HG03060 (cell line): Measurements from ENCODE around the gene TOM1.

Experiments
- ATAC-seq: cut with Tn5 transposase; IDR thresholded peaks from one replicate; pipeline ENCODE4 v1.9.1; 2021; ENCODE audit warnings: low read depth, moderate number of reproducible peaks; ENCODE audit not compliant: unreplicated experiment

Gene TOM1

DNA sequence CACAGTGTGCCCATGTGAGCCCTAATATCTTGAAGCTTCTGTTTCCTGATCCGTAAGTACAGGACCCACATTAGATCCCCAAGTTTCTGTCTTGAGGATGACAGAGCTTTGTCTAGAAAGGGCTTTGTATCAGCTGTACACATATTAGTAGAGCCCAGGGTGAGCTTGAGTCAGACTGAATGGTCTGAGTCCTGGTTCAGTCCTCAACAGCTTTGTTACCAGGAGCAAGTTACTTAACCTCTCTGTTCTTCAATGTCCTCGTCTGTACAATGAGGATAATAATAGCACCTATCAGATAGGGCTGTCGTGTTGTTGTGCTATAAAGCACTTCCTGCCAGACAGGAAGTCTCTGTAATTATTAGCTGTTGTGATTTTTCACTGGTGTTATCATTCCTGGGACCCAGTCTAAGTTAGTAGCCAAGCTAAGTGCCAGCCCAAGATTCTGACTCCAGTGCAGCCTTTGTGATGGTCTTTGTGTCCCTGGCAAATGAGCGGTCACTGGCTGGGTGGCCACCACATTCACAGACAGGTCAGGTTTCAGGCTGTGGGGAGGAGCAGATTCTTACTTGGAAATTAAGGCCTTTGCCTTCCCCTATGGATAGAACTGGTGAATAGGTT lies 6.8 kb downstream of the TOM1 start:
- no peak for ATAC-seq

DNA sequence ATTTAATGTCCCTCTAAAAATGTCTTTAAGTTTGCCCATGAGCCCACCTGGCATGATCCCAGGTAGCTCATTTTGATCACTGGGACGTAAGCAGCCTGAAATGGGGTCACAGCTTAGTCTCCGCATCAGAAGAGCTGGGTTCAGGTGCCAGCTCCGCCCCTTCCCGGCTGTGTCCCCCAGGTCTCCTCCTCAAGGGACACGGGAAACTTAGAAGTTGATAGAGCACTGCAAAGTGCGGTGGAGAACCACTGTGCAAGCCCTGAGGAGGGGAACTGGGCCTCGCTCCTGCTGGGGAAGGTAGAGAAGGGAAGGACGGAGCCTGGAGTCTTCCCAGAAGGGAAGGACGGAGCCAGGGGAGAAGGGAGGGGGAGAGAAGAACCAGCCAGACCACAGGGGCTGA lies 7.7 kb downstream of the TOM1 start:
- ATAC-seq = no peak

DNA sequence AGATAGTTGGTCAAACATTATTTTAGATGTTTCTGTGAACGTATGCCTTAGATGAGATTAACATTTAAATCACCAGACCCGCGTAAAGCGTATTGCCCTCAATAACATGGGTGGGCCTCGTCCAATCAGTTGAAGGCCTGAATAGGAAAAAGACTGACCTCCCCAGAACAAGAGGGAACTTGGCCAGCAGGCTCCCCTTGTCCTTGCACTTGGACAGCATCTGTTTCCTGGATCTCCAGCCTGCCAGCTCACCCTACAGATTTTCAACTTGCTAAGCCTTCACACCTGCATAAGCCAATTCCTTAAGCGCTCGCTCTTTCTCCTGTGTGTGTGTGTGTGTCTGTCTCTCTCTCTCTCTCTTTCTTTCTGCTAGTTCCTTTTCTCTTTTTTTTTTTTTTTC lies 8.2 kb downstream of the TOM1 start:
- no peak for ATAC-seq

DNA sequence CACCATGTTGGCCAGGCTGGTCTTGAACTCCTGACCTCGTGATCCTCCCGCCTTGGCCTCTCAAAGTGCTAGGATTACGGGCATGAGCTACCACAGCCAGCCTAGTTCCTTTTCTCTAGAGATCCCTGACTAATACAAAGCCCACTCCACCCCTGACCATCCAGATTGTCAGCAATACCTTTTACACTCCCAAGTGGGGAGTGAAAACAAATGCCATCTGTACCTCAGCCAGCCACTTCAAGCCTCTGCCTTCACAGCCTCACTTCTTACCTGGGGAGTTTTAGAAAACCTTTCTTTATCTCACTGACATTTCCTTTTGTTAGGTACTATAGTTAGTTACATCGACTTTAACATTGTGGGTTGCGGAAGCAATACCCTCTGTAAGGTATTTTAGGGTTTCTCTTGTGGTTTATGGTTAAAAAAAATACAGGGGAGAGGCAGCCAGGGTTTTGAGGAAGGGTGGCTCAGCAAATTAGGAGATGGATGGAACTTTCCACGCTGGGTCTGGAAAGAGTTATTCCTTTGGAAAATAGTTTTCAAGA lies 8.9 kb downstream of the TOM1 start:
- peak; percentile 45 for ATAC-seq

DNA sequence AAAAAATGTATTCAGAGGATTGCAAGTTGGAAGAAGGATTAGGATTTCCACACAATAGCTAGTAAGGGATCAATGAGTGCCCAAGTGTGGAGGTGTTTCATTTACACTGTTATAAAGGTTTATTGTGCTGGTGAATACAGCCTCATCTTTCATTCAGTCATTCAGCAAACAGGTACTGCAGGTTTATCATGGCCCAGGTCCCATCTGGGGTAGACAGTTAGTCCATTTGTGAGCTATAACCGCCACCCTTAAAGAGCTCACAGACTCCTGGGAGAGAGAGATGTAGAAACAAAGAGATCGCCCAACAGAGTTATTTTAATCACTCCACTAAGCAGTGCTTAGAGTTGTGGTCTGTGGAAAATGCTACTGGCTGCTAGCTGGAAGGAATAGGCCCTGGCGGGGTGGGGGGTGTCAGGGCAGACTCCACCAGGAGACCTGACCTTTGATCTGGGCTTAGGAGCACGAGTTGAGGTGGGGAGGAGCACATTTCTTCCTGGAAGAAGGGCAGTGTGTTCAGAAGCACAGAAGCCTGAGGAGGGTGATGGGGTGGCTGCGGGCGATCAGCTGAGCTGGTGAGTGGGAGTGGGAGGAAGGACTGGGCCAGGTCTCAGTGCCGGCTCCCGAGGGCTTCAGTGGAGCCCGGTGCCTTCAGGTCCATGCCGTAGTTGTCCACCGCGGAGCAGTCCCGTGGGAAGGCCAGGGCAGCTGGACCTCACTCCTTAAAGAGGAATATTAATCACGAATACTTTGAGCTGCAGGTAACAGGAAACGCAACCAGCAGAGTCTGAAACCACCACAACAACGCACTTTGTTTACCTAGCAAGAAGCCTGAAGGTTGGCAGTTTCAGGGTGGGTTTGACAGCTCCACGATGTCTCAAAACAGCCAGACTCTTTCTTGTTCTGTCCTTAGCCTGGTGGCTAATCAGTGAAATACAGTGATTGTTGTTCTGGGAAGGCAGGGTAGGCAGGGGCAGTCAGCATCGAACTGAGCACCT lies 11.2 kb downstream of the TOM1 start:
- ATAC-seq = no peak

DNA sequence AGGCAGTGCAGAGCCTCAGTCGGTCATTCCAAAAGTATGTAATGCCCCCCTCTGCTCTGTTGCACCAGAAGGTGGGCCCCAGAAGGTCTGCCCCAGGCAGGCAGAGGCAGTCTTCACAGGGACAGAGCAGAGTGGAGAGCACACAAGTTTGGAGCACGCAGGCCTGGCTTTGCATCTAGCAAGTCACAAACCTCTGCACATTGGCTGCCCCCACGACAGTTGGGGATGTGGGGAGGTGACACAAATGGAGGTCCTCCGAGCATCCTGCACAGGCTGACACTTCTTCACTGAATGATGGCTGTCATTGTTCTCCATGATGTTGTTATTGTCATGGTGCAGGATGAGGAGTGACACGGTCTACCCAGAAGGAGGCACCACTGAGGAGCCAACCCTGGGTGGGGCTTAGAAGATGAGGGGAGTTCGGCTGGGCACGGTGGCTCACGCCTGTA lies 11.9 kb downstream of the TOM1 start:
- no peak for ATAC-seq

DNA sequence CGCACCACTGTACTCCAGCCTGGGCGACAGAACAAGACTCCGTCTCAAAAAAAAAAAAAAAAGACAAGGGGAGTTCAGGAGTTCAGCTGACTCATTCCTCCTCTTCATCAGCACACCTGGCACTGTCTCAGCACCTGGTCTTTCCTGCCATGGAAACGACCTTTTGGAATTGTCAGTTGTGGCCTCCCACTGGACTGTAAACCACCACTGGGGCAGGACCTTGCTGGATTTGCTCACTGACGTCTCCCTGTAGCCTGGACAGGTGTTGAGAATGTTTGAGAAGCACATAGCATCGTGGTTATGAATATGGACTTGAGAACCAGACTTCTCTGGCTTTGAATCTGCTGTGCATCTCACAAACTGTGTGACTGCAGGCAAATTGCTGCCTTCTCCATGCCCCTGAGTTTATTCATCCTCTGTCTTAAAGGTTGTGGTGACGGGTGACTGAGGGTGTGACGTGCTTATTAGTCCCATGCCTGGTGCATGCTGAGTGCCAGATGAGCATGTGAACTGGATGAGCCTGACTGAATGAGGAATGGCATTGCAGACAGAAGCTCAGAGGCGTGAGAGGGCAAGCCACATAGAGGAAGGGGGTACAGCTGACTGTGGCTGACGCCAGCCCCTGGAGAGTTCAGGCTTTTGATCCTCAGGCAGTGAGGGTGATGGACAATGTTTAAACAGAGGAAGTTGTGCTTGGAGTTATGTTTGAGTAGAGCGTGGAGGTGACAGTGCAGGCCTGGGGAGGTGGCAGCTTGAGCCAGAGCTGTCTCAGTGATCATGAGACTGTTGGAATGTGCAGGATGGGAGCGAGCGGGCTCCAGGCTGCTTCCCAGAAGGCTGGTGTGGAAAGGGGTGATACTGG lies 12.7 kb downstream of the TOM1 start:
- no peak for ATAC-seq

DNA sequence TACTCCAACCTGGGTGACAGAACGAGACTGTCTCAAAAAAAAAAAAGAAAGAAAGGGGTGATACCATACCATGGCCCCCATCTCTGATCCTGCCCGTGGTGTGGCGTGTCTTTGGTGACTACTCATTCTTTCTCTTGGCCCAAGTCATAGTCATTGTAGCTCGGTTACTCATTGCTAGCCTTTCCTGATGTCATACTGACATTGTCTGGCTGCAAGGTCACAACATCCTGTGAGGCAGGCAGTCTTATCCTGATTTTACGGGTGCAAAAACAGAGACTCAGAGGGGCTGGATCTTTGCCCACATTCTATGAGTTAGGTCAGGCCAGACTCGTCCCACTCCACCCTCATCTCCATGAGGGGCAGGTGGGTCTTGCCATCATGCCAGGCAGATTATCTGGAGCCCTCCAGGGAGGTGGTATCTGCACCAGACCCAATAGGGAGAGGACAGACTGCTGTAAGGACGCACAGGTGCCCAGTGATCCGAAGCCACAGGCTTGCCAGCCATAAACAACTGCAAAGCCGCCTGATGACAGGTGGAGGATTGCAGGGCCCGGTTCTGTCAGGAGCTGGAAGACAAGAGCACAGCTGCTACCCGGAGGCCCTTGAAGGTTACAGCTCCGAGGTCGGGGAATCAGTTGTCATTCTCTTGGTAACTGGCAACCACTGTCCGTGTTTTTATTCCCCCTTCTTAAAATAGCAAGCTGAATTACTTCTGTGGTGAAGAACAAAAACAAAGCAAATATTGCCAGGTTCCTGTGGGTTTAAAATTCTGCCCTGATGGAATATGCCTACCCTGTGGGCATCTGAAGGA lies 13.8 kb downstream of the TOM1 start:
- ATAC-seq = no peak

DNA sequence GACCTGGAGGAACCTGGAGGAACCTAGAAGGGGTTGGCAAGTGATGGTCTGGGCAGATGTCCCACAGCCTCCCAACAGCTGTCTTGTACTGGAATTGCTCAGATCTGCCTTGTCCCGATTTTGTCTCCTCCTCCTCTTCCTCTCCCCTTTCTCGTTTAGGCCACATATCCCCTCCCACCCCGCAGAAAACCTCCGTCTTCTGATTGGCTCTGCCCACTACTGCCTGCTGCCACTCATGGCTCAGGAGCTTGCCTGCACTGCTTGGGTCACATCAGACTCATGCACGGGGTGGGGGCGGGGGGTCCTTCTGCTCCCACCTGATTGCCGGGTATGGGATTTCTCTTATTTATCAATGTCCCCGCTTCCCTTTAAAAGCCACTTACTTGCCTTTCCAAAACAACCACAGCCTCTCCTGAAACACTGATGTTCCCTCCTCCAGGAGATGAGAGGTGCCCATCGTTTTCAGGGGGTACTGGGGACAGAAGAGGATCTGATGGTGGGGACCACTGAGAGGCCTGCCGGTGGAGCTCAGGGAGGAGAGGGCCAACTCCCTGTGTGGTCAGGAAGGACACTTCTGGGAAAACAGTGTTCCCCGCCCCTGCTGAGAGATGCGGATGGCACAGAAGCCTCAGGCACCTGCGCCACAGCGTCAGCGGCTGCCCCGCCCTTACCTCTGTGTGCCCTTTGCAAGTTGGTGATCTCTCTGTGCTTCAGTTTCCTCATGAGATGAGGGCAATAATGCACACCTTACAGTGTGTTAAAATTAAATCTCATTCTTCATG lies 14.7 kb downstream of the TOM1 start:
- no peak for ATAC-seq

DNA sequence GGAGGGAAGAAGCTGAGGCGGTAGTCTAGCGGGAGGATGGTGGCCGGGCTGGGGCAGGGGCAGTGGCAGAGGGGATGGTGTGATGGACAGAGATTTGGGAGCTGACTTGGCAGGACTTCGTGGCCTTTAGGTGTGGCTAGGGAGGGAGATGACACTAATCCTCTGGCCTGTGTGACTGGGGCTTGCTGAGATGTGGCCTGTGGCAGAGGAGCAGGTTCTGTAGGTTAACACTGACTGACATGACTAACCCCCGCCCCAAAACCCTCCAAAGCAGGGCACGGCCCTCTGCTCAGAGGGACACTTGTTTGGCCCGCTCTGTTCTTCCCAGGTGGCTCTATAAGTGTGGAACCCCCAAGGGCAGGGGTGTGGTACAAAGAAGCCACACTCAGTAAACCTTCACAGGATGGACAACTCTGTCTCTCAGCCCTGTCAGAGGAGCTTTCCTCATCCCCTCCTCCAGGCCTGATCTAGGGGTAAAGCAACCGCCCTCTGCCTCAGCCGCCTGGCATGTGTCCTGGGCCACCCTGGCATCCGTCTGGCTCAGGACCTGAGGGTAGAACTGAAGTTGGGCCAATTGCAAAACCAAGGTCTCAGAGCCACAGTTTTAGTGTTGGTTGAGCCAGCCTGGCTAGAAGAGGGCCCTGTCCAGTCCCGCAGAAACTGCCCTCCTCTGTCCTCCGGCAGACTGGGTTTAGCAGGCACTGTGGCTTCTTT lies 15.6 kb downstream of the TOM1 start:
- no peak for ATAC-seq

DNA sequence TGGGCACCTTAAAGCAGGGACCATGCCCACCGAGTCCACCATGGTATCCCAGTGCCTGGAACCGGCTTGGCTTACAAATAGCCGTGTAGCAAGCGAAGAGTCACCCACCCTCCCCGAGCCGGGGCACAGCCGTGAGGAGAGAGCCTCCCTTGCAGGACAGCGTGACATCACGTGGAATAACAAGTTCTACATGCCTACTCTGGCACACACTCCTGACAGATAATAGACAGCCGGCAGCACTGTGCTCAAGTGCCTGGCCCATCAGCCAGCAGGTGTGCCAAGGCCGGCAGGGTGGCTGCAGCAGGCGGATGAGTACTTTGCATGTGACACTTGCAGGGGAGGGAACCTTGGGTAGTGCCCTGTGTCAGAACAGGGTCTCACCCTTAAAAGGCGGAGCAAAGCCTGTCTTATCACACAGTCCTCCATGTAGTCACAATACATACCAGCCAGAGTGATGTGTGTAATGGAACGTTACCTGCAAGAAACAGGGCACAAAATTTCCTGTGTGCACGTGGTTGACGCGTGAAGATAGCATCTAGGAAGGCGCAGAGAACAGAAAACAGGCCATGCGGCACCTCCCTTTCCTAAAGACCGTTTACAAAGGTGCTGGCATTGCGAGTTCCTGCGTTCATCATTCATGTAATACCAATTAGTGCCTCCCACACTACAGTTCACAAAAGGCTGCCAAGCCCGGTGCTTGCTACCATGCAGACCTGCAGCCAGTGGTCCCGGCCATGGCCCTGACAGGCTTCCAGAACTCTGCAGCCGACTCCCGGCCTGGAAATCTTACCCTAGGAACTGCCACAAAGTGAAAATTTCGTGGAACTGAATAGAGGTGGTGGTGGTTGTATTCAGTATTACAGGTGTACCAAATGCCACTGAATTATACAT lies 16.4 kb downstream of the TOM1 start:
- no peak for ATAC-seq

DNA sequence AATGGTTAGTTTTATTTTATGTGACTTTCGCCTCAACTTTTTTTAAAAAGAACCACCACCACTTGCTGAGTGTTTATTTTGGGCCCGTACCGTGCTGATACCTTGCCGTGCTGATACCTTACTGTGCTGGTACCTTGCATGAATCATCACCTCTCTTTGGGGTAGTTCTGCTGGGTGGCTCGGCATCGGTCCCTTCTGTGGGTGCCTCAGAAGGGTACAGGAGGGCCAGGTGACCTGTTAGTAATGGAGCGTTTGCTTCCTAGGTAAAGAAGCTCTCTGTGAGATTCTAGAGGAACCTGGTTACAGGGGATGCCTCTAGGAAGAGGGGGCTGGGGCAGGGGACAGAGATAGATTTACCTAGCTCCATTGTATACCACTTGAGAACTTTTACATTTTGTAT lies 17.1 kb downstream of the TOM1 start:
- ATAC-seq = no peak

DNA sequence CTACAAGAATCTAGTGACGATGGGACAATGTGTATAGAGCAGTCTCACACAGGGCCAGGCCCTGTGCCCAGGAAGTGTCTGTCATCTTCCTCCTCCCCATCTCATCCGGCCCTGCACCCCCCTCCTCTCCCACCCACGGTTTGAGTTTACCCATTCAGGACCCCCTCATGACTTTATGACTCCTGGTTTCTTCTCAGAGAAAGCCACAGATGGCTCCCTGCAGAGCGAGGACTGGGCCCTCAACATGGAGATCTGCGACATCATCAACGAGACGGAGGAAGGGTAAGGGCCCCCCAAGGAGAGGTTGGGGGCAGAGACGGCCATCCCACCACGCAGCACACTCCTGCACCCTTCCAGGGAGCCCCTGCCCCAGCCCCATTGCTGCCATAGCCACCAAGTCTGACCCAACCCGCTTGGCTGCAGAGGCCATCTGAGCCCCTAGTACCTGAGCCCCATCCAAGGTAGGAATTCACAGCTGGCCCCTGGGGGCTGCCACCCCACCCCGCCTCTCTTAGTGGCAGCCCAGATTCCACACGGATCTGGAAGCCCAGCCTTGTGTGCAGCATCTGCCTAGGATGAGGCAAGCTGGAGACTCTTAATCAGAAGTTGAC lies 18.1 kb downstream of the TOM1 start:
- no peak for ATAC-seq

DNA sequence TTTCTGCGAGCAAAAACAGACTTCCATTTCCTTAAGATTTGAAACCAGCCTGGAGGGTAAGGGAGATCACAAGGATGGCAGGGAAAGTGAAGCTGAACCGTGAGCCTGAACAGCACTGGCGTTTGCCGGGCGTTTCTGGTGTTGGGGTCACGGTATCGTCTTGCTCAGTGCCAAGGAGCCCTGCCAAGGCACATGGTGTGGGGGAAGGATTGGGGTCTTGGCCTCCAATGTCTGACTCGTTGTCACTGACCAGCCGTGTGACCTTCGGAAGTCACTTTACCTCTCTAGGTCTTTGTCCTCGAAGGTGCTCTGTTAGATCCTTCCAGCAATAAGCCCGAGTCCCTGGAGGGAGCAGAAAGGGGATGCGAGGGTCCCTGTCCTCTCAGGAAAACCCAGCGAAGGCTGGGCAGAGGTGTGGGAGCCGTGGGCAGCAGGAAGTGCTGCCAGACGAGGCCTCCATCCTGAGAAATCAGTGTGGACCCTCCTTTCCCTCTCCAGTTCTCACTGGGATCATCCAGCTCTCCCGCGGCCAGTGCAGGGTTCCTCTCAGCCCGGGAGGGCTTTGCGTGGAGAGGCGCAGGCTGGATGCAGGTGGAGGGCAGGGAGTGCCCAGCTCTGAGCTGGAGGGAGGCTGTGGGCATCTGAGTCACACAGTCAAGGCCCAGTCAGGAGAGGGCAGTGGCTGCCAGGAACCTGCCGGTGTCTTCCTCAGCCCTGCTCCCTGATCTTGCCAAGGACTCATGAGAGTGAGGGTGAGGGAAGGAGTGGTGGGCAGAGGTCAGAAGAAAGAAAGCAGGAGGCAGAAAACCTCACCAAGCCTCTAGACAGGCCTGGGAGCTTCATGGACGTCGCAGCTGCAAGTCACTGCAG lies 18.9 kb downstream of the TOM1 start:
- ATAC-seq = no peak

DNA sequence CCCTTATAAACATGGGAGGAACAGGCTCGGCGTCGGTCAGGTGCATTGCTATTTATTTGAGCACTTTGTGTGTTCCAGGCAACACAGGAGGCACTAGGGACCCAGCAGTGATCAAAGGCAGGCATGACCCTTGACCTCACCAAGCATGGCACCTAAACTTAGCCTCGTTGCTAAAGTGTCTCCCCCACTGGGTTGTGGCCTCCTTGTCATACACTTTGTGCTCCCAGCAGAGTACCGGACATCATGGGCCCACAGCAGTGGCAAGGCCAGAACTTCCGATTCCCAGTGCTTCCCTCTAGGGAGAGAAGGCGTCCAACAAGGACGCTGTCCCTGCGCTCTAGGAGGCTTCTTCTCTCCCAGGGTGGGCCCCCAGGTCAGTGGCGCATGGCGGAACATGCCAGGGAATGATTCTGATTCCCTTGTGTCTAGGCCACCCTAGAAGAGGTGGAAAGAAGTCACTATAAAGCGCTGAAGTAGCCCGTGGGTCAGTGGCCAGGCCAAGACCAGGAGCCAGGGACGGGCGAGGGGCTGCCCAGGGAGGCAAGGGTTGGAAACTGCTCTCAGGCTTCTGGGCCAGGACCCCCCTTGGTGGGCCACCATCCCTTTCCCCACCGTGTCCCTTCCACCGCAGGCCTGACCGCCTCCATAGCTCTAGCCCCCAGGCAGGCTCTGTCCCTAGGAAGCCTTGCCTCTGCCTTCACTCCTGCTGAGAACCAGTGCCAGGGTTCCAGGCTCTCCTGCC lies 19.7 kb downstream of the TOM1 start:
- ATAC-seq = no peak
